Uterus (tissue), 4 donors: ENCODE measurements around the gene ACOT7. TPM values are rescaled to one million over a fixed set of nuclear protein-coding genes. Genes with fewer than 3 reads are reported as not detected.

ENCODE experiments used
- DNase-seq, 2 donors: peaks; one replicate each; pipeline ENCODE4 v3.0.0-alpha.2; 2019 to 2020
- H3K27ac ChIP-seq, 2 donors: fragments of 200-600 bp; sonication (generic); 1 replicate in 1 of 2; 2 replicates in 1 of 2; pipeline ENCODE4 v1.5.1; 2016 to 2018
- H3K27me3 ChIP-seq, 2 donors: fragments of 200-600 bp; sonication (generic); one replicate each; pipeline ENCODE4 v1.5.1; 2018 to 2019; ENCODE audit warnings: control low read depth in 1 of 2
- H3K36me3 ChIP-seq, 2 donors: fragments of 200-600 bp; sonication (generic); one replicate each; pipeline ENCODE4 v1.5.1; 2019; ENCODE audit warnings: control low read depth in 1 of 2
- H3K4me1 ChIP-seq, 2 donors: fragments of 200-600 bp; sonication (generic); one replicate each; pipeline ENCODE4 v1.5.1; 2018 to 2019; ENCODE audit warnings: control low read depth in 1 of 2
- H3K4me3 ChIP-seq, 2 donors: fragments of 200-600 bp; sonication (generic); 1 replicate in 1 of 2; 2 replicates in 1 of 2; pipeline ENCODE4 v1.5.1; 2018 to 2019; ENCODE audit warnings: mild to moderate bottlenecking in 1 of 2
- H3K9me3 ChIP-seq, 2 donors: fragments of 200-600 bp; sonication (generic); one replicate each; pipeline ENCODE4 v1.5.1; 2019; ENCODE audit warnings: control low read depth in 1 of 2
- CTCF ChIP-seq, 4 experiments: fragments of 200-600 bp in 2 of 4; fragments of 450-650 bp in 2 of 4; sonication (generic) in 2 of 4; IDR thresholded peaks; one replicate each; pipeline ENCODE4 v1.5.1; 2016 to 2019; ENCODE audit warnings: antibody characterized with exemption in 4 of 4, mild to moderate bottlenecking in 2 of 4, moderate library complexity in 1 of 4
- POLR2A ChIP-seq, 2 donors: fragments of 450-650 bp; IDR thresholded peaks; one replicate each; pipeline ENCODE4 v1.6.1; 2016; ENCODE audit warnings: antibody characterized with exemption in 2 of 2, mild to moderate bottlenecking in 1 of 2, moderate library complexity in 1 of 2
- intact Hi-C: fragments of 100-400 bp; cut with DNase I; formaldehyde crosslinking; loops from one replicate; pipeline ENCODE4 v1.15.1; 2023; ENCODE audit warnings: low total_unique reads
- total RNA-seq, 4 donors: library from RNA; depleted of rRNA in 3 of 4; stranded (reverse); fragments of >200 nt in 3 of 4; gene quantifications; one replicate each; pipeline versions ENCODE4 v1.1.0 to v1.2.4, GENCODE V29; 2014 to 2023
- donor health status: DM: yes; HTN: yes; CAD: no.

Gene ACOT7
- total RNA-seq, 4 donors from 2014 or later = 7.4 to 27.6 (median 12.4) TPM

GRCh38 chr1:6424619-6425593, 31.3 kb upstream of the ACOT7 start, which contains the start of gene ESPN:
TSS of gene ESPN (plus strand) at chr1:6424776. CDS start at chr1:6424956, 180 bp downstream.
- H3K27me3 ChIP-seq = peaks cover 16 to 49% of the 10 kb centered on the region in 2 donors
- H3K27ac ChIP-seq = no peak within 1 kb of the TSS
- H3K36me3 ChIP-seq = no peaks in the 10 kb centered on the region
- no peaks in the 10 kb centered on the region for H3K9me3 ChIP-seq
- TF ChIP-seq POLR2A (IDR thresholded peaks at IDR 0.05) = no peak
- no peak for TF ChIP-seq CTCF (IDR thresholded peaks at IDR 0.05)
- peaks cover 0 to 21% of the 10 kb centered on the region in 2 donors for H3K4me1 ChIP-seq
- no peak for DNase-seq
- no peak within 1 kb of the TSS for H3K4me3 ChIP-seq
- intact Hi-C loops = no loop called here

GRCh38 chr1:6424000-6424565, 30.5 kb upstream of the ACOT7 start:
- intact Hi-C loops = no loop called here
- DNase-seq = no peak
- no peak overlapping the region for H3K4me3 ChIP-seq
- H3K36me3 ChIP-seq = no peaks in the 10 kb centered on the region
- TF ChIP-seq CTCF (IDR thresholded peaks at IDR 0.05) = no peak
- no peaks in the 10 kb centered on the region for H3K9me3 ChIP-seq
- peaks cover 20 to 49% of the 10 kb centered on the region in 2 donors for H3K27me3 ChIP-seq
- peaks cover 0 to 29% of the 10 kb centered on the region in 2 donors for H3K4me1 ChIP-seq
- H3K27ac ChIP-seq = no peak overlapping the region

GRCh38 chr1:6423321-6423999, 29.9 kb upstream of the ACOT7 start:
- no peak for DNase-seq
- peaks cover 0 to 33% of the 10 kb centered on the region in 2 donors for H3K4me1 ChIP-seq
- no peaks in the 10 kb centered on the region for H3K9me3 ChIP-seq
- no peak overlapping the region for H3K4me3 ChIP-seq
- H3K36me3 ChIP-seq = no peaks in the 10 kb centered on the region
- H3K27me3 ChIP-seq = peaks cover 23 to 52% of the 10 kb centered on the region in 2 donors
- intact Hi-C loops = no loop called here
- TF ChIP-seq POLR2A (IDR thresholded peaks at IDR 0.05) = no peak
- peak; percentile 6 to 40 (median 26) for TF ChIP-seq CTCF (IDR thresholded peaks at IDR 0.05)
- H3K27ac ChIP-seq = no peak overlapping the region

GRCh38 chr1:6421266-6421665, 27.7 kb upstream of the ACOT7 start:
- H3K4me1 ChIP-seq = peaks cover 0 to 33% of the 10 kb centered on the region in 2 donors
- no peak for DNase-seq
- H3K27ac ChIP-seq = no peak overlapping the region
- H3K27me3 ChIP-seq = peaks cover 23 to 45% of the 10 kb centered on the region in 2 donors
- intact Hi-C loops = no loop called here
- H3K9me3 ChIP-seq = no peaks in the 10 kb centered on the region
- no peak for TF ChIP-seq POLR2A (IDR thresholded peaks at IDR 0.05)
- no peak for TF ChIP-seq CTCF (IDR thresholded peaks at IDR 0.05)
- no peak overlapping the region for H3K4me3 ChIP-seq
- no peaks in the 10 kb centered on the region for H3K36me3 ChIP-seq
